OCI-LY1 (cell line): Measurements from ENCODE around the gene WDR44.
"Not testable (repeated sequence)": the region's sequence is repeated elsewhere in the genome, so short reads cannot be mapped to it uniquely, and the experiment has no call there.

Experiments used
- EZH2 ChIP-seq: fragments of 200-600 bp; sonication (generic), shearing (Covaris generic); IDR thresholded peaks from 2 replicates; pipeline ENCODE4 v1.8.0; 2017; ENCODE audit warnings: borderline replicate concordance, mixed run types, mild to moderate bottlenecking, antibody characterized with exemption, low read length, moderate library complexity, mixed read lengths
- TF ChIP-seq, protein P1 (sequence below): fragments of 200-600 bp; sonication (generic), shearing (Covaris generic); IDR thresholded peaks from 2 replicates; pipeline ENCODE4 v1.5.1; 2017; ENCODE audit warnings: mild to moderate bottlenecking, antibody characterized with exemption, low read length, moderate library complexity, mixed read lengths

DNA sequence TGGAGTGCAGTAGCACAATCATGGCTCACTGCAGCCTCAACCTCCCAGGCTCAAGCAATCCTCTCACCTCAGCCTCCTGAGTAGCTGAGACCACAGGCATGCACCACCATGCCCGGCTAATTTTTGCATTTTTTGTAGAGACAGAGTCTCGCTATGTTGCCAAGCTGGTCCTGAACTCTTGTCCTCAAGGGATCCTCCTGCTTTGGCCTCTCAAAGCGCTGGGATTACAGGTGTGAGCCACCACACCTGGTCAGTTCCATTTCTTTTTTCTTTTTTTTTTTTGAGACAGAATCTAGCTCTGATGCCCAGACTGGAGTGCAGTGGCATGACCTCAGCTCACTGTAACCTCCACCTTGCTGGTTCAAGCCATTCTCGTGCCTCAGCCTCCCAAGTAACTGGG is 136.5 kb downstream of the WDR44 start:
- TF ChIP-seq, protein P1, sequence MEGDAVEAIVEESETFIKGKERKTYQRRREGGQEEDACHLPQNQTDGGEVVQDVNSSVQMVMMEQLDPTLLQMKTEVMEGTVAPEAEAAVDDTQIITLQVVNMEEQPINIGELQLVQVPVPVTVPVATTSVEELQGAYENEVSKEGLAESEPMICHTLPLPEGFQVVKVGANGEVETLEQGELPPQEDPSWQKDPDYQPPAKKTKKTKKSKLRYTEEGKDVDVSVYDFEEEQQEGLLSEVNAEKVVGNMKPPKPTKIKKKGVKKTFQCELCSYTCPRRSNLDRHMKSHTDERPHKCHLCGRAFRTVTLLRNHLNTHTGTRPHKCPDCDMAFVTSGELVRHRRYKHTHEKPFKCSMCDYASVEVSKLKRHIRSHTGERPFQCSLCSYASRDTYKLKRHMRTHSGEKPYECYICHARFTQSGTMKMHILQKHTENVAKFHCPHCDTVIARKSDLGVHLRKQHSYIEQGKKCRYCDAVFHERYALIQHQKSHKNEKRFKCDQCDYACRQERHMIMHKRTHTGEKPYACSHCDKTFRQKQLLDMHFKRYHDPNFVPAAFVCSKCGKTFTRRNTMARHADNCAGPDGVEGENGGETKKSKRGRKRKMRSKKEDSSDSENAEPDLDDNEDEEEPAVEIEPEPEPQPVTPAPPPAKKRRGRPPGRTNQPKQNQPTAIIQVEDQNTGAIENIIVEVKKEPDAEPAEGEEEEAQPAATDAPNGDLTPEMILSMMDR, result not testable (repeated sequence)
- TF ChIP-seq EZH2, result not testable (repeated sequence)
